Measurements from ENCODE around the gene KCNIP4.

DNA sequence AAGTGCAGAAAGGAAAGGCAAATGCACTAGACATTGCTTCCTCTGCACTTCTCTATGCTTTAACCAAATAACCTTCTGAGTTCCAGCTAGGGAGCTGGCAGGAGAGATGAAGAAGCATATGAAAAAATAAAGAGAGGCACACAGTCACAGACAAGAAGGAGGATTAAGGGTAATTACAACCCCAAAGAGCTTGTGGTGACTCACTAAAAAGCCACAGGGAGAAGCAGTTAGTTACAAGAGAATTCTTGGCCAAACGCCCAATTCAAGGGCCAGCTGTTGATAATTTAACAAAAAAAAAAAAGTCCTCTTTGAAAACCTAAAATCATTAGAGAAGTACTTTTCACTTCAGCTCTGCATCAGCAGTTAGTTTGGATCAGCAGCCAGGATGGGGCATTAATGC, 478.0 kb downstream of the KCNIP4 start:
- TF ChIP-seq, protein P1, sequence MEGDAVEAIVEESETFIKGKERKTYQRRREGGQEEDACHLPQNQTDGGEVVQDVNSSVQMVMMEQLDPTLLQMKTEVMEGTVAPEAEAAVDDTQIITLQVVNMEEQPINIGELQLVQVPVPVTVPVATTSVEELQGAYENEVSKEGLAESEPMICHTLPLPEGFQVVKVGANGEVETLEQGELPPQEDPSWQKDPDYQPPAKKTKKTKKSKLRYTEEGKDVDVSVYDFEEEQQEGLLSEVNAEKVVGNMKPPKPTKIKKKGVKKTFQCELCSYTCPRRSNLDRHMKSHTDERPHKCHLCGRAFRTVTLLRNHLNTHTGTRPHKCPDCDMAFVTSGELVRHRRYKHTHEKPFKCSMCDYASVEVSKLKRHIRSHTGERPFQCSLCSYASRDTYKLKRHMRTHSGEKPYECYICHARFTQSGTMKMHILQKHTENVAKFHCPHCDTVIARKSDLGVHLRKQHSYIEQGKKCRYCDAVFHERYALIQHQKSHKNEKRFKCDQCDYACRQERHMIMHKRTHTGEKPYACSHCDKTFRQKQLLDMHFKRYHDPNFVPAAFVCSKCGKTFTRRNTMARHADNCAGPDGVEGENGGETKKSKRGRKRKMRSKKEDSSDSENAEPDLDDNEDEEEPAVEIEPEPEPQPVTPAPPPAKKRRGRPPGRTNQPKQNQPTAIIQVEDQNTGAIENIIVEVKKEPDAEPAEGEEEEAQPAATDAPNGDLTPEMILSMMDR (conservative IDR thresholded peaks at IDR 0.05), result no peak
- no peak for TF ChIP-seq EZH2 (IDR thresholded peaks at IDR 0.05; ENCODE audit: low read depth)
